GM12891 (cell line): ENCODE measurements around the gene PAPSS2.

Source experiments
- POLR2A ChIP-seq: IDR thresholded peaks from 2 replicates; pipeline ENCODE4 v1.6.1; 2011; ENCODE audit warnings: low read depth, low read length, control low read depth
- POLR2AphosphoS5 ChIP-seq: IDR thresholded peaks from 2 replicates; pipeline ENCODE4 v1.6.1; 2011; ENCODE audit warnings: low read depth, low read length, control low read depth

DNA sequence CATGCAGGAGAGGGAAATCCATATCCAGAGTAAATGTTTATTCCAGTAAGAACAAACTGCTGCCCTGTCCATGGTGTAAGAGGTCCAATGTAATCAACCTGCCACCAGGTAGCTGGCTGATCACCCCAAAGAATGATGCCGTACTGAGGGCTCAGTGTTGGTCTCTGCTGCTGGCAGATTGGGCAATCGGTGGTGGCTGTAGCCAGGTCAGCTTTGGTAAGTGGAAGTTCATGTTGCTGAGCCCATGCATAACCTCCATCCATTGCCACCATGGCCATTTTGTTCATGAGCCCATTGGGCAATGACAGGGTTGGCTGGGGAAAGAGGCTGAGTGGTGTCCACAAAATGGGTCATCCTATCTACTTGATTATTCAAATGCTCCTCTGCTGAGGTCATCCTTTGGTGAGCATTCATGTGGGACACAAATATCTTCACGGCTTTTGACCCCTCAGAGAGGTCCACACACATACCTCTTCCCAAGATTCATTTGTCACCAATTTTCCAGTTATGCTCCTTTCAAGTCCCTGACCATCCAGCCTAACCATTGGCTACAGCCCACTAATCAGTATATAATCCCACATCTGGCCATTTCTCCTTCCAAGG lies 23.3 kb upstream of the PAPSS2 start:
- TF ChIP-seq POLR2AphosphoS5: no peak
- no peak for TF ChIP-seq POLR2A
